K562 (cell line): ENCODE measurements around the gene INCENP. TPM values are rescaled to one million over a fixed set of nuclear protein-coding genes. Genes with fewer than 3 reads are reported as not detected.

ENCODE experiments used
- ATF6 ChIP-seq: sonication (generic); formaldehyde crosslinking; IDR thresholded peaks from 2 replicates; pipeline ENCODE4 v1.4.0; 2020; ENCODE audit warnings: mild to moderate bottlenecking, missing genetic modification reagents
- EGR1 ChIP-seq: fragments of 450-650 bp; conservative IDR thresholded peaks from 2 replicates; pipeline ENCODE4 v1.6.1; 2017; ENCODE audit warnings: mild to moderate bottlenecking
- NFIC ChIP-seq: fragments of 450-650 bp; IDR thresholded peaks from 2 replicates; pipeline ENCODE4 v1.6.1; 2017; ENCODE audit warnings: mild to moderate bottlenecking, inconsistent platforms
- NFRKB ChIP-seq: fragments of 450-650 bp; IDR thresholded peaks from 2 replicates; pipeline ENCODE4 v1.6.1; 2016; ENCODE audit warnings: low read depth
- NR2C2 ChIP-seq, 2 experiments: fragments of 200-800 bp in 1 of 2; sonication (Bioruptor generic) in 1 of 2; sonication (generic) in 1 of 2; formaldehyde crosslinking in 1 of 2; IDR thresholded peaks; 2 replicates each; pipeline versions ENCODE4 v1.6.1 to v1.8.0; 2016 to 2022; ENCODE audit warnings: mild to moderate bottlenecking in 1 of 2, missing compliant biosample characterization in 1 of 2, missing genetic modification characterization in 1 of 2, missing genetic modification reagents in 1 of 2
- RFX1 ChIP-seq: fragments of 450-650 bp; IDR thresholded peaks from 2 replicates; pipeline ENCODE4 v1.6.1; 2016; ENCODE audit warnings: mild to moderate bottlenecking, moderate library complexity
- TAF7 ChIP-seq: fragments of 450-650 bp; IDR thresholded peaks from 2 replicates; pipeline ENCODE4 v1.6.1; 2016; ENCODE audit warnings: missing genetic modification characterization, missing compliant biosample characterization
- TSHZ1 ChIP-seq: fragments of 250-450 bp; sonication (Bioruptor Pico); IDR thresholded peaks from 2 replicates; pipeline ENCODE4 v1.4.0; 2020; ENCODE audit warnings: mild to moderate bottlenecking, moderate library complexity
- ZNF197 ChIP-seq: fragments of 200-800 bp; sonication (Bioruptor generic); IDR thresholded peaks from 2 replicates; pipeline ENCODE4 v1.6.1; 2016; ENCODE audit warnings: low read depth, missing genetic modification characterization, missing compliant biosample characterization
- ZNF512 ChIP-seq: IDR thresholded peaks from 2 replicates; pipeline ENCODE4 v1.6.1; 2016; ENCODE audit warnings: missing genetic modification characterization, missing compliant biosample characterization
- ZNF584 ChIP-seq: fragments of 200-800 bp; sonication (Bioruptor generic); IDR thresholded peaks from 2 replicates; pipeline ENCODE4 v1.6.1; 2016; ENCODE audit warnings: low read depth, mild to moderate bottlenecking, missing genetic modification characterization, missing compliant biosample characterization
- ZNF592 ChIP-seq: fragments of 450-650 bp; IDR thresholded peaks from 2 replicates; pipeline ENCODE4 v1.6.1; 2017; ENCODE audit warnings: antibody characterized with exemption, mild to moderate bottlenecking
- polyA plus RNA-seq, 8 experiments: library from polyadenylated mRNA; depleted of rRNA in 4 of 8; stranded (reverse) in 5 of 8; unstranded in 3 of 8; fragments of >200 nt; fragmentation: Nextera tagmentation in 2 of 8; fragmentation: Illumina TruSeq in 1 of 8; extraction: Ambion mirVana in 2 of 8; extraction: Trizol in 1 of 8; gene quantifications; 2 replicates each; pipeline versions ENCODE4 v1.2.1 to v1.2.3, GENCODE V29; 2011 to 2014; ENCODE audit warnings: inconsistent platforms in 1 of 8, missing spikeins in 1 of 8
- total RNA-seq, 7 experiments: library from RNA; depleted of rRNA in 6 of 7; stranded (reverse); fragments of >200 nt in 6 of 7; fragmentation: Illumina TruSeq in 2 of 7; extraction: Trizol in 2 of 7; gene quantifications; 2 replicates each; pipeline versions ENCODE4 v1.2.1 to v1.2.3, GENCODE V29; 2011 to 2021; ENCODE audit warnings: low replicate concordance in 1 of 7

Gene INCENP
- total and polyA plus RNA-seq, 9 of the 15 experiments (the other 6 are each of a cell fraction or from before 2014, with no cell fraction given) = 1.1 to 97.9 (median 28.2) TPM

- no peak for TF ChIP-seq ZNF512 (tag)
- TF ChIP-seq ZNF592 = peak; percentile 25; the same call in 1 of the 2 replicates
- 0 out of 2 replicates have a peak, but pooled peaks have one; percentile 20 for TF ChIP-seq ZNF197 (CRISPR knock-in tag)
- TF ChIP-seq NFRKB = peak; percentile 30; the same call in 1 of the 2 replicates
- 0 out of 2 replicates have a peak, but pooled peaks have one; percentile 69 for TF ChIP-seq ATF6 (CRISPR knock-in tag)
- peak; percentile 77 for TF ChIP-seq RFX1
- TF ChIP-seq TAF7 = 0 out of 2 replicates have a peak, but pooled peaks have one; percentile 36
- TF ChIP-seq EGR1 = peak; percentile 59
- peak; percentile 44 for TF ChIP-seq NFIC
- no peak for TF ChIP-seq NR2C2 (CRISPR knock-in tag; IDR thresholded peaks at IDR 0.05)
- peak; percentile 80 for TF ChIP-seq NR2C2 (tag; IDR thresholded peaks at IDR 0.05)
- no peak for TF ChIP-seq ZNF584 (CRISPR knock-in tag)
- no peak for TF ChIP-seq TSHZ1 (CRISPR knock-in tag)
Observed at GRCh38 chr11:62104816-62105653, 18.8 kb upstream of the INCENP start (continued).
